Measurements from ENCODE around the gene P2RY6.
"Not testable (repeated sequence)": the region's sequence is repeated elsewhere in the genome, so short reads cannot be mapped to it uniquely, and the experiment has no call there.

The P2RY6 gene

DNA sequence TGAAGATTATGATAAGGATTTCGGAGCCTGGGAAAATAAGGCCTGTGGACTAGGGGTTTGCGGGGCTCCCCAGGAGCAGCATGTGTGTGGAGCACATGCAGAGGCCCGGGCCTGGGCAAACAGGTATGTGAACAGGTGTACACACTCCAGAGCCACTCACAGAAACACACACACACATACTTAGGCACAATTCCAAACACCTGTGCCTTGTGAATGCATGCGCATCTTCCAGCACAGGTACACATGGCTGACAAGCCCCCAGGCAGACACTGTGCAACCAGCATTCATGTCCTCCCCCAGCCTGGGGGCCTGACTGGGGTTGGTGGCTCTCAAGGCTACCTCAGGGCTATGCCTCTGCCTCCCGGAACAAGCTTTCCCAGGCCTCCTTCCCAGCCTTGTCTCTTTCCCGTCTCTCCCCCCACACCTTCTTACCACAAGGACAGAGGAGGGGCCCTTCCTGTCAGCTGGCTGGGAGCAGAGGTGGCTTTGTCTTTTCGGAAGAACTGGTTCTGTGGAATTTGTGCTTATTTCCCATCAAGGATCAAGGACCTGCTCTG lies 2.6 kb upstream of the P2RY6 start:
- H3K9ac ChIP-seq (ENCODE audit: low read depth, low read length, poor library complexity) = peak overlapping the region; percentile 45
- peaks cover 0 to 51% (median 6%) of the 10 kb centered on the region in 3 experiments for H3K27me3 ChIP-seq (ENCODE audit: control insufficient read depth in 3 of 3, insufficient read depth in 3 of 3, low read depth in 1 of 3, low read length in 3 of 3)
- peak overlapping the region; percentile 40 for H3K18ac ChIP-seq (ENCODE audit: low read length)
- peak overlapping the region; percentile 64 for H2AK5ac ChIP-seq (ENCODE audit: low read depth, low read length)
- no peak overlapping the region for H2BK120ac ChIP-seq (ENCODE audit: low read depth, low read length)
- peaks cover 6 to 8% of the 10 kb centered on the region in 2 donors for H3K4me1 ChIP-seq (ENCODE audit: control insufficient read depth in 2 of 2, insufficient read depth in 1 of 2, low read depth in 1 of 2, low read length in 2 of 2)
- no peak overlapping the region for H2AFZ ChIP-seq (ENCODE audit: low read length)
- H3K79me1 ChIP-seq (ENCODE audit: low read depth, low read length) = no peaks in the 10 kb centered on the region
- H4K8ac ChIP-seq (ENCODE audit: low read depth, low read length) = no peak overlapping the region
- H3K9me3 ChIP-seq (replicated peaks in 1 of 2; ENCODE audit: control insufficient read depth in 2 of 2, insufficient read depth in 1 of 2, low read depth in 1 of 2, low read length in 2 of 2) = no peaks in the 10 kb centered on the region
- H3K4ac ChIP-seq (ENCODE audit: low read length) = no peak overlapping the region
- H3K36me3 ChIP-seq (replicated peaks in 1 of 2; ENCODE audit: control insufficient read depth in 2 of 2, insufficient read depth in 2 of 2, low read length in 2 of 2) = no peaks in the 10 kb centered on the region
- no peak overlapping the region for H3K27ac ChIP-seq (replicated peaks; ENCODE audit: low read length)
- no peak overlapping the region for H3K4me2 ChIP-seq (ENCODE audit: insufficient read depth, low read length, poor library complexity, severe bottlenecking)
- no peak overlapping the region for H3K4me3 ChIP-seq (ENCODE audit: low read length in 2 of 2)
- H2BK5ac ChIP-seq (ENCODE audit: low read length) = no peak overlapping the region
- H4K91ac ChIP-seq (ENCODE audit: low read depth, low read length, poor library complexity) = no peak overlapping the region
- no peak overlapping the region for H2BK12ac ChIP-seq (ENCODE audit: low read length)
- no peak overlapping the region for H2BK15ac ChIP-seq (ENCODE audit: low read length)
- no CpG with 5 or more reads among the region's 7 CpGs for WGBS, 2 donors (ENCODE audit: extremely low coverage in 2 of 2, insufficient read length in 2 of 2, insufficient replicate concordance in 1 of 2)
- no peak overlapping the region for H3K23ac ChIP-seq (ENCODE audit: low read depth, low read length, poor library complexity)
- no peak overlapping the region for H3K14ac ChIP-seq (ENCODE audit: low read length)
- DNase-seq (ENCODE audit: low spot score) = no peak

DNA sequence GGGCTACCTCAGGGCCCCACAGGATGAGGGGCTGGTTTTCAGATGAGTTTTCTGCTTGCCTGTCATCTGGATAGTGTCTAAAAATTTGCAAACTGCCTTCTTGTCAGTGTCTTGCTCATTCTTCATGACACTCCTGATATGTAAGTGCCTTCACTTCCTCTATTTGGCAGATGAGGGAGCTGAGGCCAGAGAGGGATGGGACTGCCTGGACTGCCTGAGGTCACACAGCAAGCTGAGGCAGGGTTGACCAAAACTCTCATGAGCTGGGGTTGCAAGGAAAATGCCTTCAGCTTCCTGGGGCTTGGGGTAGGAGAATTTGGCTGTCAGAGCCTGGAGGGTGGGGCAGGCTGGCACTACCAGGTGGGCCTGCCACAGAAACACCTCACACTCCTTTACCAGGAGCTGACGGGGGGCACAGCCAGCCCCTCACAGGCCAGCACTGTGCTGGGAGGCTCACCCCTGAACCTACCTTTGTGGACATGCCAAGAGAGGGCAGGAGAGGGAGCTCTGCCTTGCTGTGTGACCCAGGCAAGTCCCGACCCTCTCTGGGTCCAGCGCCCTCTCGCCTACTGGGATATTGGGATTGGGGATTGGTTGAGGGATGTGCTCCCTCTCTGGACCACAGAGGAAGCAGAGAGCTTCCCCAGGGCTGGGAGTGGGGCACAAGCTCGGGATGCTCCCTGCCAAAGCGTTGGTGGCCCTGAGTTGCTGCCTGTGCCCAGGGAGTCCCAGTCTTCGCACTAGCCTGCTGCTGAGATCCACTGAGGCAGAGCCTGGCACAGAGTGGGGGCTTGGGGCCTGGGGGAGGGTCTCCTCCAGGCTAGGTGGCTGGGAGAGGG lies 1.9 kb upstream of the P2RY6 start:
- Histone ChIP-seq H3K9ac (ENCODE audit: low read depth, low read length, poor library complexity) (no peak overlapping the region), H3K4me2 (ENCODE audit: insufficient read depth, low read length, poor library complexity, severe bottlenecking) (no peak overlapping the region), H3K27me3 (ENCODE audit: control insufficient read depth in 3 of 3, insufficient read depth in 3 of 3, low read depth in 1 of 3, low read length in 3 of 3) (peaks cover 0 to 49% (median 0%) of the 10 kb centered on the region in 3 experiments), H4K91ac (ENCODE audit: low read depth, low read length, poor library complexity) (no peak overlapping the region), H3K18ac (ENCODE audit: low read length) (no peak overlapping the region), H3K4me3 (ENCODE audit: low read length in 2 of 2) (no peak overlapping the region), H3K9me3 (replicated peaks in 1 of 2; ENCODE audit: control insufficient read depth in 2 of 2, insufficient read depth in 1 of 2, low read depth in 1 of 2, low read length in 2 of 2) (no peaks in the 10 kb centered on the region), H2BK120ac (ENCODE audit: low read depth, low read length) (no peak overlapping the region), H2AFZ (ENCODE audit: low read length) (no peak overlapping the region), H2BK5ac (ENCODE audit: low read length) (no peak overlapping the region), H4K8ac (ENCODE audit: low read depth, low read length) (no peak overlapping the region), H3K23ac (ENCODE audit: low read depth, low read length, poor library complexity) (no peak overlapping the region), H3K79me1 (ENCODE audit: low read depth, low read length) (no peaks in the 10 kb centered on the region), H3K14ac (ENCODE audit: low read length) (peak overlapping the region; percentile 11), H2BK12ac (ENCODE audit: low read length) (no peak overlapping the region), H3K27ac (replicated peaks; ENCODE audit: low read length) (no peak overlapping the region), H3K4ac (ENCODE audit: low read length) (no peak overlapping the region), H3K36me3 (replicated peaks in 1 of 2; ENCODE audit: control insufficient read depth in 2 of 2, insufficient read depth in 2 of 2, low read length in 2 of 2) (no peaks in the 10 kb centered on the region), H2BK15ac (ENCODE audit: low read length) (peak overlapping the region; percentile 25), H2AK5ac (ENCODE audit: low read depth, low read length) (peak overlapping the region; percentile 73), H3K4me1 (ENCODE audit: control insufficient read depth in 2 of 2, insufficient read depth in 1 of 2, low read depth in 1 of 2, low read length in 2 of 2) (peaks cover 6 to 8% of the 10 kb centered on the region in 2 donors)
- WGBS, 2 donors (ENCODE audit: extremely low coverage in 2 of 2, insufficient read length in 2 of 2, insufficient replicate concordance in 1 of 2) = no CpG with 5 or more reads among the region's 7 CpGs
- DNase-seq (ENCODE audit: low spot score) = no peak

DNA sequence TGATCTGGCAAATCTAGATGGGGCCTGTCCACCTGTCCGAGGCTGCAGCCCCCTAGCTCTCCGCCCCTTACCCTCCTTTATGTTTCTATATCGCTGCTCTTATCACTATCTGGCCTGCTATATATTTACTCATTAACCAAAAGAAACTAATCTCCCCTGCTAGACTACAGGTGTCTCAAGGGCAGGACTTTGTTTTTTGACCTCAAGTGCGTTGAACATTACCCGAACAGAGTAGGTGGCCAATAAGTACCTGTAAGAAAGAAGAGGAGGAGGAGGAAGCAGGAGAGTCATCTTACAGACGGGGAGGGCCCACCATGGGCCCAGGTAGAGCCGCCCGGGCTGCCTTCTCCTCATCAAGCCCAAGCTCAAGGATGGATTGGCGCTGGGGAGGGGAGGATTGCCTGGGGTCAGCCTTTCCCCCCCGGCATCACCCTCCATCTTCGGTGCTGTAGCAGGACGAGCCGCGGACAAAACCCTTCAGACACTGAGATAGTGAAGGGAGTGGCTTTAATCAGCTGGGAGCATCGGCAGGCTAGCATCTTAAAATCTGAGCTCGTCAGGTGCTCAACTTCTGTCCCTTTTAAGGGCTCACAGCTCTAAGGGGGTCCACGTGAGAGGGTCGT lies 1.2 kb upstream of the P2RY6 start:
- no peak overlapping the region for H2BK12ac ChIP-seq (ENCODE audit: low read length)
- H2BK5ac ChIP-seq (ENCODE audit: low read length) = no peak overlapping the region
- no peak overlapping the region for H3K14ac ChIP-seq (ENCODE audit: low read length)
- no peak overlapping the region for H4K91ac ChIP-seq (ENCODE audit: low read depth, low read length, poor library complexity)
- H3K36me3 ChIP-seq (replicated peaks in 1 of 2; ENCODE audit: control insufficient read depth in 2 of 2, insufficient read depth in 2 of 2, low read length in 2 of 2) = no peaks in the 10 kb centered on the region
- no peak overlapping the region for H3K23ac ChIP-seq (ENCODE audit: low read depth, low read length, poor library complexity)
- H3K27me3 ChIP-seq (ENCODE audit: control insufficient read depth in 3 of 3, insufficient read depth in 3 of 3, low read depth in 1 of 3, low read length in 3 of 3) = peaks cover 0 to 47% (median 0%) of the 10 kb centered on the region in 3 experiments
- WGBS, 2 donors (ENCODE audit: extremely low coverage in 2 of 2, insufficient read length in 2 of 2, insufficient replicate concordance in 1 of 2) = no CpG with 5 or more reads among the region's 18 CpGs
- no peak overlapping the region for H3K18ac ChIP-seq (ENCODE audit: low read length)
- no peak overlapping the region for H3K9ac ChIP-seq (ENCODE audit: low read depth, low read length, poor library complexity)
- H3K4me2 ChIP-seq (ENCODE audit: insufficient read depth, low read length, poor library complexity, severe bottlenecking) = no peak overlapping the region
- H2BK120ac ChIP-seq (ENCODE audit: low read depth, low read length) = no peak overlapping the region
- peak overlapping the region; percentile 73 for H2AK5ac ChIP-seq (ENCODE audit: low read depth, low read length)
- no peak overlapping the region for H2AFZ ChIP-seq (ENCODE audit: low read length)
- no peak overlapping the region for H4K8ac ChIP-seq (ENCODE audit: low read depth, low read length)
- no peaks in the 10 kb centered on the region for H3K79me1 ChIP-seq (ENCODE audit: low read depth, low read length)
- H3K4ac ChIP-seq (ENCODE audit: low read length) = no peak overlapping the region
- H2BK15ac ChIP-seq (ENCODE audit: low read length) = no peak overlapping the region
- H3K27ac ChIP-seq (replicated peaks; ENCODE audit: low read length) = no peak overlapping the region
- no peak overlapping the region for H3K4me3 ChIP-seq (ENCODE audit: low read length in 2 of 2)
- H3K4me1 ChIP-seq (ENCODE audit: control insufficient read depth in 2 of 2, insufficient read depth in 1 of 2, low read depth in 1 of 2, low read length in 2 of 2) = peaks cover 6 to 8% of the 10 kb centered on the region in 2 donors
- no peak for DNase-seq (ENCODE audit: low spot score)
- no peaks in the 10 kb centered on the region for H3K9me3 ChIP-seq (replicated peaks in 1 of 2; ENCODE audit: control insufficient read depth in 2 of 2, insufficient read depth in 1 of 2, low read depth in 1 of 2, low read length in 2 of 2)

DNA sequence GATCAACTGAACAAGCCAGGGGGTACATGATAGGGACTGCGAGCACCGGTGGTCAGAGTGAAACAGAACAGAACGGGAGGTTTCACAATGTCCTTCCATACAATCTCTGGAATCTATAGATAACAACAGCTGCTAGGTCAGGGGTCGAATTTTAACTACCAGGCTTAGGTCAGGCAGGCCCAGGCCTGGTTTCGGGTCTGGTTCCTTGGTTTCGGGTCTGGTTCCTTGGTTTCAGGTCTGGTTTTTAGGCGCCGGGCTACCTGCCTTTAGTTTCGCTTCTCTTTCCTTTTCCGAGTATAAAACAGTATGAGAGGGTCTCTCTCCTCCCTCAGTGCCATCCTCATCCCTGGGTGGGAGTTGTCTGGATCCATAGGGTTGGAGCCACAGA lies 666 bp upstream of the P2RY6 start:
- not testable (repeated sequence) for H3K4me3 ChIP-seq (ENCODE audit: low read length in 2 of 2); H4K91ac ChIP-seq (ENCODE audit: low read depth, low read length, poor library complexity); DNase-seq (ENCODE audit: low spot score); H2BK12ac ChIP-seq (ENCODE audit: low read length); H3K9ac ChIP-seq (ENCODE audit: low read depth, low read length, poor library complexity); H3K9me3 ChIP-seq (replicated peaks in 1 of 2; ENCODE audit: control insufficient read depth in 2 of 2, insufficient read depth in 1 of 2, low read depth in 1 of 2, low read length in 2 of 2); H3K4me2 ChIP-seq (ENCODE audit: insufficient read depth, low read length, poor library complexity, severe bottlenecking); H3K79me1 ChIP-seq (ENCODE audit: low read depth, low read length); H3K4ac ChIP-seq (ENCODE audit: low read length); H3K27ac ChIP-seq (replicated peaks; ENCODE audit: low read length); H3K36me3 ChIP-seq (replicated peaks in 1 of 2; ENCODE audit: control insufficient read depth in 2 of 2, insufficient read depth in 2 of 2, low read length in 2 of 2); H3K14ac ChIP-seq (ENCODE audit: low read length); H2BK5ac ChIP-seq (ENCODE audit: low read length); H3K4me1 ChIP-seq (ENCODE audit: control insufficient read depth in 2 of 2, insufficient read depth in 1 of 2, low read depth in 1 of 2, low read length in 2 of 2); H2BK120ac ChIP-seq (ENCODE audit: low read depth, low read length); H3K23ac ChIP-seq (ENCODE audit: low read depth, low read length, poor library complexity); H4K8ac ChIP-seq (ENCODE audit: low read depth, low read length); H3K18ac ChIP-seq (ENCODE audit: low read length)
- H2BK15ac ChIP-seq (ENCODE audit: low read length) = peak overlapping the region; percentile 61
- H2AFZ ChIP-seq (ENCODE audit: low read length) = peak overlapping the region; percentile 42
- no CpG with 5 or more reads among the region's 10 CpGs for WGBS, 2 donors (ENCODE audit: extremely low coverage in 2 of 2, insufficient read length in 2 of 2, insufficient replicate concordance in 1 of 2)
- H3K27me3 ChIP-seq (ENCODE audit: control insufficient read depth in 3 of 3, insufficient read depth in 3 of 3, low read depth in 1 of 3, low read length in 3 of 3) = peaks cover 0 to 42% (median 0%) of the 10 kb centered on the region in 3 experiments
- peak overlapping the region; percentile 43 for H2AK5ac ChIP-seq (ENCODE audit: low read depth, low read length)

Measured in neuronal stem cell (in vitro differentiated cells).